Measurements from ENCODE around the gene HUS1. TPM values are rescaled to one million over a fixed set of nuclear protein-coding genes. Genes with fewer than 3 reads are reported as not detected.

Gene HUS1
- total and polyA plus RNA-seq, 2 of the 4 experiments (the other 2 are of a cell fraction), result 16.2 to 18.3 TPM

DNA sequence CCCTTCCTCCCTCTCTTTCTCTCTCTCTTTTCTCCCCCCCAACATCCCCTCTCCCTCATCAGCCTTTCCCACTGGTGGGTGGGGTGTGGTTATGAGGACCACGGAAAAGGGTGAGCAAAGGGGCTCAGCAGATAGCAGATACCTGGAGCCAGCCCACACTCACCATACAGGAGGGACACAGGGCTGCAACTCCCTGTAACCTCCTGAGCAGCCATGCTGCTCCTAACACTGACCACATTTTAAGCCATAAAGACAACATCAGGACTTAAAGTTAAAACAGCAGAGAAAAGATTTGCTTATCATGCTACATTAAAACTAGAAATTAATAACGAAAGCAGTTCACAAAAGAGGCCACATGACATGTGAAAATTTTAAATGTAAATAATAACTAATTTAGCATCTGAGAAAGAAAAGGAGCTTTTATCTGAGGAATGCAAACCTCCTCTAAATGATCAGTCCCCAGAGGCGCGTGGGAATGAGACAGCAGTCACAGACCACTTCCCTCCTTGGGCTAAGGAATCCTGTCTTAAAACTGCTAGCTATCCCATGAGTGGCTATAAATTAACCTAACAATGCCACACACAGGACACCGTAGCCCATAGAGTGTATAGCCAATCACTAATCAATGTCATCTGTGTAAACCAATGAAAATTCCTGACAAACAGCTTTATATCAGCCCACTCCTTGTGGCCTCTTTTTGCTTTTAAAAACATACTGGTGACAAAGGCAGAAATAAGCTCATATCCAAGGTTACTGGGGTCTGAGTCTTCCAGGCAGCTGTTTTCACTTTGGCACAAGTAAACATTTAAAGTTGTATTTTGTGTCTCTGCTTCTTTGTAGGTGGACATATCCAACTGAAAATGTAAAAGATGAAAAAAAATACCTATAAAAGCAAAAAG is 64.4 kb downstream of the HUS1 start:
- no peak overlapping the region for H3K56ac ChIP-seq (ENCODE audit: extremely low read depth, insufficient read depth, low read length)
- H3K9me3 ChIP-seq (ENCODE audit: control insufficient read depth, insufficient read depth, low read length), result peaks cover 5% of the 10 kb centered on the region
- no TSS peak for BruUV-seq (replicated peaks)
- H2AFZ ChIP-seq (replicated peaks; ENCODE audit: low read length, poor library complexity), result no peak overlapping the region
- H4K91ac ChIP-seq (ENCODE audit: insufficient read depth, low read depth, low read length), result no peak overlapping the region
- H3K9ac ChIP-seq (ENCODE audit: low read depth, low read length), result no peak overlapping the region
- POLR2A ChIA-PET (ENCODE audit: unreplicated experiment), result no interaction called here
- dilution Hi-C loops (cut with HindIII; ENCODE audit: low sequenced_read_pairs, unreplicated experiment), result no loop called here
- TF ChIP-seq MAFK (IDR thresholded peaks at IDR 0.05; ENCODE audit: low read depth, low read length), result no peak
- no peak for TF ChIP-seq RCOR1 (IDR thresholded peaks at IDR 0.05; ENCODE audit: insufficient replicate concordance, low read length)
- TF ChIP-seq FOS (IDR thresholded peaks at IDR 0.05; ENCODE audit: low read depth, low read length), result no peak
- no peak for TF ChIP-seq CEBPB (IDR thresholded peaks at IDR 0.05; ENCODE audit: low read depth, low read length)
- TF ChIP-seq BHLHE40 (IDR thresholded peaks at IDR 0.05; ENCODE audit: low read depth, low read length), result no peak
- TF ChIP-seq SMC3 (IDR thresholded peaks at IDR 0.05; ENCODE audit: low read depth, low read length), result no peak
- TF ChIP-seq USF2 (IDR thresholded peaks at IDR 0.05; ENCODE audit: low read depth, low read length), result no peak
- no peak overlapping the region for H2BK20ac ChIP-seq (ENCODE audit: low read depth, low read length)
- no peak overlapping the region for H2BK5ac ChIP-seq (ENCODE audit: low read depth, low read length, poor library complexity, severe bottlenecking)
- no peak overlapping the region for H3K4ac ChIP-seq (ENCODE audit: low read depth, low read length)
- H4K20me1 ChIP-seq (ENCODE audit: insufficient read depth, low read length), result no peaks in the 10 kb centered on the region
- H3K18ac ChIP-seq (ENCODE audit: low read depth, low read length), result no peak overlapping the region
- intact Hi-C loops (cut with micrococcal nuclease), result no loop called here
- no peak overlapping the region for H3K14ac ChIP-seq (replicated peaks; ENCODE audit: low read depth, low read length)
- peaks cover 36% of the 10 kb centered on the region for H3K27me3 ChIP-seq (ENCODE audit: control insufficient read depth, insufficient read depth, low read length)
- H3K36me3 ChIP-seq (ENCODE audit: control insufficient read depth, insufficient read depth, low read length), result no peaks in the 10 kb centered on the region
- no peak overlapping the region for H2AK5ac ChIP-seq (ENCODE audit: low read depth, low read length)
- H2BK120ac ChIP-seq (ENCODE audit: low read depth, low read length), result no peak overlapping the region
- no peak overlapping the region for H2AK9ac ChIP-seq (replicated peaks; ENCODE audit: low read depth, low read length, poor library complexity)
- DNase-seq (no peak), ATAC-seq (ENCODE audit: low read depth) (no peak)
- H3K4me2 ChIP-seq (ENCODE audit: low read depth, low read length), result no peak overlapping the region
- no CpG with 5 or more reads among the region's 5 CpGs for WGBS, 2 experiments (ENCODE audit: extremely low coverage in 2 of 2, insufficient read length in 1 of 2)
- H2BK15ac ChIP-seq (ENCODE audit: low read depth, low read length), result no peak overlapping the region
- no peaks in the 10 kb centered on the region for H3K4me1 ChIP-seq (ENCODE audit: control insufficient read depth, insufficient read depth, low read length)
- no peak overlapping the region for H3K27ac ChIP-seq (ENCODE audit: insufficient read depth, low read length)
- H3K79me1 ChIP-seq (ENCODE audit: low read depth in 1 of 2, low read length in 2 of 2), result no peaks in the 10 kb centered on the region
- no peak overlapping the region for H3K23ac ChIP-seq (ENCODE audit: low read depth, low read length)
- no peak overlapping the region for H3K4me3 ChIP-seq (ENCODE audit: insufficient read depth, low read depth, low read length)
- H4K8ac ChIP-seq (ENCODE audit: low read depth in 2 of 2, low read length in 2 of 2), result no peak overlapping the region
- no peak overlapping the region for H4K5ac ChIP-seq (ENCODE audit: low read depth, low read length)
- in situ Hi-C loops (cut with MboI; ENCODE audit: low sequenced_read_pairs), result no loop called here
- H3K9me1 ChIP-seq (ENCODE audit: insufficient read depth, low read length), result no peaks in the 10 kb centered on the region
- CTCF ChIA-PET, result no interaction called here

Other genes starting within 250 kb of the HUS1 start
- under 0.01 TPM in 2 replicates for gene PKD1L1, start 31.1 kb downstream of the HUS1 start, total RNA-seq (2012; rRNA removed)
- 0.03 and 0.15 TPM in 2 replicates for gene PKD1L1, start 31.1 kb downstream of the HUS1 start, polyA plus RNA-seq (2012; rRNA removed)
- gene SUN3, start 49.5 kb upstream of the HUS1 start, total RNA-seq (2012; rRNA removed), result not detected in 2 replicates
- gene SUN3, start 49.5 kb upstream of the HUS1 start, polyA plus RNA-seq (2012; rRNA removed), result not detected in 2 replicates
- gene C7orf57, start 55.9 kb upstream of the HUS1 start, total RNA-seq (2012; rRNA removed), result not detected in 2 replicates
- gene C7orf57, start 55.9 kb upstream of the HUS1 start, polyA plus RNA-seq (2012; rRNA removed), result not detected in 2 replicates
- gene UPP1, start 109.7 kb upstream of the HUS1 start, total RNA-seq (2012; rRNA removed), result 3.9 and 4.2 TPM in 2 replicates
- gene UPP1, start 109.7 kb upstream of the HUS1 start, polyA plus RNA-seq (2012; rRNA removed), result 14.5 and 17.0 TPM in 2 replicates
- gene ABCA13, start 191.8 kb upstream of the HUS1 start, total RNA-seq (2012; rRNA removed), result under 0.01 TPM in 2 replicates
- 0.04 and 0.07 TPM in 2 replicates for gene ABCA13, start 191.8 kb upstream of the HUS1 start, polyA plus RNA-seq (2012; rRNA removed)